ENCODE results near the gene SHCBP1L. TPM values are rescaled to one million over a fixed set of nuclear protein-coding genes. Genes with fewer than 3 reads are reported as not detected.
A peak's percentile ranks its signal among the peaks of the same experiment; 100 is the strongest.

Gene SHCBP1L
- total and polyA plus RNA-seq, 2 experiments from 2014 or later: not detected

DNA sequence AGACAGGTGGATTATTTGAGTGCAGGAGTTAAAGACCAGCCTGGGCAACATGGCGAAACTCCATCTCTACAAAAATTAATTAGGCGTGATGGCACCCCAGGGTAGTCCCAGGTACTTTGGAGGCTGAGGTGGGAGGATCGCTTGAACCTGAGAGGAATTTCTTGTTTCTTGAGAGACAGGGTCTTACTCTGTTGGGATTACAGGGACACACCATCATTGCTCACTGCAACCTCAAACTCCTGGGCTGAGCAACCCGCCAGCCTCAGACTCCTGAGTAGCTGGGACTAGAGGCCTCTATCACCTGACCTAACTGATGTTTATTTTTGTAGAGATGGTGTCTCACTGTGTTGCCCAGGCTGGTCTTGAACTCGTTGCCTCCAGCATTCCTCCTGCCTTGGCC, 89.0 kb downstream of the SHCBP1L start:
- Histone ChIP-seq H3K4me3 (no peak overlapping the region), H3K4me1 (ENCODE audit: low read depth) (no peaks in the 10 kb centered on the region), H3K27ac (no peak overlapping the region), H3K27me3 (no peaks in the 10 kb centered on the region), H3K36me3 (peaks cover 97% of the 10 kb centered on the region), H3K9me3 (ENCODE audit: low read depth) (no peaks in the 10 kb centered on the region)
- TF ChIP-seq, protein P1, sequence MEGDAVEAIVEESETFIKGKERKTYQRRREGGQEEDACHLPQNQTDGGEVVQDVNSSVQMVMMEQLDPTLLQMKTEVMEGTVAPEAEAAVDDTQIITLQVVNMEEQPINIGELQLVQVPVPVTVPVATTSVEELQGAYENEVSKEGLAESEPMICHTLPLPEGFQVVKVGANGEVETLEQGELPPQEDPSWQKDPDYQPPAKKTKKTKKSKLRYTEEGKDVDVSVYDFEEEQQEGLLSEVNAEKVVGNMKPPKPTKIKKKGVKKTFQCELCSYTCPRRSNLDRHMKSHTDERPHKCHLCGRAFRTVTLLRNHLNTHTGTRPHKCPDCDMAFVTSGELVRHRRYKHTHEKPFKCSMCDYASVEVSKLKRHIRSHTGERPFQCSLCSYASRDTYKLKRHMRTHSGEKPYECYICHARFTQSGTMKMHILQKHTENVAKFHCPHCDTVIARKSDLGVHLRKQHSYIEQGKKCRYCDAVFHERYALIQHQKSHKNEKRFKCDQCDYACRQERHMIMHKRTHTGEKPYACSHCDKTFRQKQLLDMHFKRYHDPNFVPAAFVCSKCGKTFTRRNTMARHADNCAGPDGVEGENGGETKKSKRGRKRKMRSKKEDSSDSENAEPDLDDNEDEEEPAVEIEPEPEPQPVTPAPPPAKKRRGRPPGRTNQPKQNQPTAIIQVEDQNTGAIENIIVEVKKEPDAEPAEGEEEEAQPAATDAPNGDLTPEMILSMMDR (IDR thresholded peaks at IDR 0.05; ENCODE audit: low read depth, low read length): no peak
- DNase-seq (ENCODE audit: low read depth in 1 of 2, low spot score in 1 of 2): no peak

DNA sequence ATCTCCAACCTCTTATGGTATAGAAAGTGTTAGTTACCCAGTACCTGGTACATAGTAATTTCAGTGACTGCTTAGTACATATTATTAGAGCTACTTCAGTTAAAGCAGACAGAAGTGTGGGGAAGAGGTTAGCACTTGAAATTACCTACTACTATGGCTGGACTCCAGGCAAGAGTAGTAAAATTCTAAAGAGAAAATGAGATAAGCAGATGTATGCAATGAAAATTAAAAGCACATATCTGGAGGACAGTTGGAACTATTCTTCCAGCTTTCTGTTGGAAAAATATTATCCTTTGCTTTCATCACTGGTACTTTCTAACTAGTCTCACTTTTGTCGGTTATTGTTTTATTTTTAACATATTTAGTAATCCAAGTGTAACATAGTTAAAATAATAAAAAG, 90.1 kb downstream of the SHCBP1L start:
- no peak for DNase-seq (ENCODE audit: low read depth in 1 of 2, low spot score in 1 of 2)
- Histone ChIP-seq H3K27me3 (no peaks in the 10 kb centered on the region), H3K36me3 (peaks cover 99% of the 10 kb centered on the region), H3K4me1 (ENCODE audit: low read depth) (no peaks in the 10 kb centered on the region), H3K9me3 (ENCODE audit: low read depth) (no peaks in the 10 kb centered on the region), H3K4me3 (no peak overlapping the region), H3K27ac (peak overlapping the region; percentile 20)
- TF ChIP-seq, protein P1 (IDR thresholded peaks at IDR 0.05; ENCODE audit: low read depth, low read length): no peak

DNA sequence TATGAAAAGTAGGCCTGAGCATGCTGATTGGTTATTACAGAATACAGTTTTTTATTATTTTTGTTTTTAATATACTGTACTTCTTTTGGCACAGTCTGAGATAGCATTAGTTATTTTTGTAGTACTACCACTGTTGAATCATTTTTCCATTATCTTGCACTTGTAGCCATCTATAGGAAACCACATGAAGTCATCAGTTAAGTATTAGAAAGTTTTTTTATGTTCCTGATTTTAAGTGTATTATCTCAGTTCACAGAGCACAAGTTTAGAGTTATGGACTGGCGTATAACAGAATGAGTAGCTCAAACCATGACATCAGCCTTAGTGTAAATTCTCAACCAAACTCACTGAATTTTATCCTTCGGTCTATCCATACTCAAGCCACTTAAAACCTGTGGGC, 91.0 kb downstream of the SHCBP1L start:
- no peaks in the 10 kb centered on the region for H3K9me3 ChIP-seq (ENCODE audit: low read depth)
- DNase-seq (ENCODE audit: low read depth in 1 of 2, low spot score in 1 of 2): peak in 1 of 2 donors; percentile 33
- peaks cover 99% of the 10 kb centered on the region for H3K36me3 ChIP-seq
- TF ChIP-seq, protein P1 (IDR thresholded peaks at IDR 0.05; ENCODE audit: low read depth, low read length): no peak
- no peaks in the 10 kb centered on the region for H3K27me3 ChIP-seq
- no peaks in the 10 kb centered on the region for H3K4me1 ChIP-seq (ENCODE audit: low read depth)
- H3K4me3 ChIP-seq: no peak overlapping the region
- peak overlapping the region; percentile 20 for H3K27ac ChIP-seq

DNA sequence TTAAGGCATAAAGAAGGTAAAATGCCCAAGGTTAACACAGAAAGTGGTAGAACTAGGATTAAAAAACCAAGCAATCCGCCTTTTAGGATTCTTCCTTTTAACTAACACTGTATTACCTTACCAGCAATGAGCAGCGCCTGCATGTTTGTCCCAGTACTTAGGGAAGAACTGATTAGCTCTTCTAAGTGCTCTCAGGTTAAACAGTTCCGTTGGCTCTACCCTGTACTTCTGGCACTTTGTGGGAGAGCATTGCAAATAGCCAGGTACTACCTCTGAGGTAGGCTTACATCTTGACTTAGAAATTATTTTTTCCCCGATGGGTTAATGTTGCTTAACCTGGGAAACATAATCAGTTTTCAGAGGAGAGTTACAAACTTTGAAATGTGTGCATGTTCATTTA, 92.3 kb downstream of the SHCBP1L start:
- no peaks in the 10 kb centered on the region for H3K27me3 ChIP-seq
- H3K27ac ChIP-seq: peak overlapping the region; percentile 40
- H3K4me1 ChIP-seq (ENCODE audit: low read depth): no peaks in the 10 kb centered on the region
- DNase-seq (ENCODE audit: low read depth in 1 of 2, low spot score in 1 of 2): no peak
- TF ChIP-seq, protein P1 (IDR thresholded peaks at IDR 0.05; ENCODE audit: low read depth, low read length): no peak
- no peak overlapping the region for H3K4me3 ChIP-seq
- H3K36me3 ChIP-seq: peaks cover 98% of the 10 kb centered on the region
- H3K9me3 ChIP-seq (ENCODE audit: low read depth): no peaks in the 10 kb centered on the region

DNA sequence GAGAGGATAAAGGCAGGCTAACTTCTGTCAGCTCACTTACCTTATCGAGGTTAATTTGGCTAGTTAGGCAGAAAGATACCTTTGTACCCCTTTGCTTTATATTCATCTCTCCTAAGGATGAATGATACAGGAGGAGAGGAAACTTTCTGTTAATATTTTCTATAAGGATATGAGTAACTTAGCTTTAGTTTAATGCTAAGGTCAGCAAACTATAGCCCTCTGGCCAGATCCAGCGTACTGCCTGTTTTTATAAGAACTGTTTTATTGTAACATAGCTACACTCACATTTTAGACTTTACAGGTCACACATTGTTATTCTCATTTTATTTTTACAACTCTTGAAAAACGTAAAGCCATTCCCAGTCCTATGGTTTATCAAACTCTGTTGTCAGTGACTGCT, 95.8 kb downstream of the SHCBP1L start:
- H3K9me3 ChIP-seq (ENCODE audit: low read depth): no peaks in the 10 kb centered on the region
- DNase-seq (ENCODE audit: low read depth in 1 of 2, low spot score in 1 of 2): no peak
- TF ChIP-seq, protein P1 (IDR thresholded peaks at IDR 0.05; ENCODE audit: low read depth, low read length): no peak
- no peak overlapping the region for H3K4me3 ChIP-seq
- H3K4me1 ChIP-seq (ENCODE audit: low read depth): no peaks in the 10 kb centered on the region
- H3K27me3 ChIP-seq: no peaks in the 10 kb centered on the region
- peaks cover 99% of the 10 kb centered on the region for H3K36me3 ChIP-seq
- H3K27ac ChIP-seq: no peak overlapping the region

DNA sequence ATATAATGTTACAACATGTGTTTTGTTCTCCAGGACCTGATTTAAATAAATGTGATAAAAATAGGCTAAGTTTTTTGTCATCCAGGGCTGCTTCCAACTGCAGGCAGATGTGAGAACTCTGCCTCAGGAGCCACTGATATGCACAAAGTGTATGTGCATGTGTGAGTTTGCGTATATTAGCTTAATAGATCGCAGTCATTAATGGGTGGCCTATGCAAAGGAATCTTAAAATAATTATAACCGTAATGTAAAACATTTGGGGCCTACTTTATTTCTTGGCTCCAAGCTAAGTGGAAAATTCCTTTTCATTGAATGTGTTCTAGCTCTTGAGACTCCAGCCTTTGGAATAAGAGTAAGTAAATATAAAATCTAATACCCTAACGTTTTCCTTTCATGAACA, 97.1 kb downstream of the SHCBP1L start:
- Histone ChIP-seq H3K27ac (no peak overlapping the region), H3K27me3 (no peaks in the 10 kb centered on the region), H3K4me3 (no peak overlapping the region), H3K4me1 (ENCODE audit: low read depth) (no peaks in the 10 kb centered on the region), H3K36me3 (peaks cover 99% of the 10 kb centered on the region), H3K9me3 (ENCODE audit: low read depth) (no peaks in the 10 kb centered on the region)
- TF ChIP-seq, protein P1 (IDR thresholded peaks at IDR 0.05; ENCODE audit: low read depth, low read length): no peak
- DNase-seq (ENCODE audit: low read depth in 1 of 2, low spot score in 1 of 2): no peak
